GM12878 (cell line): ENCODE results near the gene TBCB.

Experiments used
- EP300 ChIP-seq, 2 experiments: fragments of 150-350 bp in 1 of 2; IDR thresholded peaks; 2 replicates each; pipeline ENCODE4 v1.6.1; 2011 to 2012; ENCODE audit warnings: low read depth in 2 of 2, low read length in 2 of 2, borderline replicate concordance in 1 of 2, improper control_type of control experiment in 1 of 2, inconsistent platforms in 1 of 2; ENCODE audit not compliant: control insufficient read depth in 1 of 2
- MYC ChIP-seq: IDR thresholded peaks from 2 replicates; pipeline ENCODE4 v1.6.1; 2011; ENCODE audit warnings: mild to moderate bottlenecking, low read length, moderate library complexity, inconsistent platforms; ENCODE audit not compliant: insufficient read depth, insufficient replicate concordance, insufficient read length, severe bottlenecking
- NRF1 ChIP-seq: conservative IDR thresholded peaks from 2 replicates; pipeline ENCODE4 v1.6.1; 2011; ENCODE audit warnings: mild to moderate bottlenecking, low read depth, low read length, improper control_type of control experiment
- POLR2A ChIP-seq: IDR thresholded peaks from 2 replicates; pipeline ENCODE4 v1.6.1; 2011; ENCODE audit warnings: low read depth, mild to moderate bottlenecking, low read length
- YY1 ChIP-seq: IDR thresholded peaks from 2 replicates; pipeline ENCODE4 v1.6.1; 2011; ENCODE audit warnings: low read depth, mild to moderate bottlenecking, low read length
- TF ChIP-seq, protein P1 (sequence below), 3 experiments: IDR thresholded peaks in 2 of 3; conservative IDR thresholded peaks in 1 of 3; 2 replicates each; pipeline ENCODE4 v1.5.1; 2011; ENCODE audit warnings: low read depth in 3 of 3, low read length in 3 of 3, mild to moderate bottlenecking in 3 of 3, control low read depth in 2 of 3, moderate library complexity in 2 of 3, inconsistent platforms in 1 of 3, mixed read lengths in 1 of 3; ENCODE audit not compliant: control insufficient read depth in 2 of 3, insufficient read depth in 1 of 3; ENCODE audit errors: extremely low read depth in 1 of 3
- TF ChIP-seq, protein P2 (sequence below): IDR thresholded peaks from 2 replicates; pipeline ENCODE4 v1.6.1; 2012; ENCODE audit warnings: mild to moderate bottlenecking, low read depth, low read length
- TF ChIP-seq, protein P3 (sequence below): IDR thresholded peaks from 2 replicates; pipeline ENCODE4 v1.6.1; 2012; ENCODE audit warnings: low read depth, low read length, improper control_type of control experiment

DNA sequence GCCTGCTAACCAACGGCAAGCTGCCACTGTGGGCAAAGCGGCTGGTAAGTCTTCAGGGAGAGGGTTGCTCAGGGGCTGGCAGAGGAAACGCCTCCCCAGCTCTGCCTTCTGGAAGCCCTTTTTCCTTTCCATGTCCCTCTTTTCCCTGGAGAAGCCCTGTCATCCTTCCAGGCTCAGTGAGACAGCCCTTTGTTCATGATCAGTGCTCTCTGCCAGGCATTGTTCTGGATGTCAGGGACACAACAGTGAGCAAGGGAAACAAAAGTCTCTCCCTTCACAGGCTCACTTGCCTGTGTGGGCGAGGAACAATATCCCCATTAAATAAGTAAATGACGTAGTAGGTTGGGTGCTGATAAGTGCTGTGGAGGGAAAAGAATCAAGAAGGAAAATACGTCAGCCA is 18.2 kb upstream of the TBCB start:
- TF ChIP-seq, protein P1, sequence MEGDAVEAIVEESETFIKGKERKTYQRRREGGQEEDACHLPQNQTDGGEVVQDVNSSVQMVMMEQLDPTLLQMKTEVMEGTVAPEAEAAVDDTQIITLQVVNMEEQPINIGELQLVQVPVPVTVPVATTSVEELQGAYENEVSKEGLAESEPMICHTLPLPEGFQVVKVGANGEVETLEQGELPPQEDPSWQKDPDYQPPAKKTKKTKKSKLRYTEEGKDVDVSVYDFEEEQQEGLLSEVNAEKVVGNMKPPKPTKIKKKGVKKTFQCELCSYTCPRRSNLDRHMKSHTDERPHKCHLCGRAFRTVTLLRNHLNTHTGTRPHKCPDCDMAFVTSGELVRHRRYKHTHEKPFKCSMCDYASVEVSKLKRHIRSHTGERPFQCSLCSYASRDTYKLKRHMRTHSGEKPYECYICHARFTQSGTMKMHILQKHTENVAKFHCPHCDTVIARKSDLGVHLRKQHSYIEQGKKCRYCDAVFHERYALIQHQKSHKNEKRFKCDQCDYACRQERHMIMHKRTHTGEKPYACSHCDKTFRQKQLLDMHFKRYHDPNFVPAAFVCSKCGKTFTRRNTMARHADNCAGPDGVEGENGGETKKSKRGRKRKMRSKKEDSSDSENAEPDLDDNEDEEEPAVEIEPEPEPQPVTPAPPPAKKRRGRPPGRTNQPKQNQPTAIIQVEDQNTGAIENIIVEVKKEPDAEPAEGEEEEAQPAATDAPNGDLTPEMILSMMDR (IDR thresholded peaks at IDR 0.05 in 2 of 3, conservative IDR thresholded peaks at IDR 0.05 in 1 of 3; ENCODE audit: control insufficient read depth in 2 of 3, extremely low read depth in 1 of 3, insufficient read depth in 1 of 3, low read depth in 3 of 3, low read length in 3 of 3): no peak
- no peak for TF ChIP-seq NRF1
- TF ChIP-seq, protein P2, sequence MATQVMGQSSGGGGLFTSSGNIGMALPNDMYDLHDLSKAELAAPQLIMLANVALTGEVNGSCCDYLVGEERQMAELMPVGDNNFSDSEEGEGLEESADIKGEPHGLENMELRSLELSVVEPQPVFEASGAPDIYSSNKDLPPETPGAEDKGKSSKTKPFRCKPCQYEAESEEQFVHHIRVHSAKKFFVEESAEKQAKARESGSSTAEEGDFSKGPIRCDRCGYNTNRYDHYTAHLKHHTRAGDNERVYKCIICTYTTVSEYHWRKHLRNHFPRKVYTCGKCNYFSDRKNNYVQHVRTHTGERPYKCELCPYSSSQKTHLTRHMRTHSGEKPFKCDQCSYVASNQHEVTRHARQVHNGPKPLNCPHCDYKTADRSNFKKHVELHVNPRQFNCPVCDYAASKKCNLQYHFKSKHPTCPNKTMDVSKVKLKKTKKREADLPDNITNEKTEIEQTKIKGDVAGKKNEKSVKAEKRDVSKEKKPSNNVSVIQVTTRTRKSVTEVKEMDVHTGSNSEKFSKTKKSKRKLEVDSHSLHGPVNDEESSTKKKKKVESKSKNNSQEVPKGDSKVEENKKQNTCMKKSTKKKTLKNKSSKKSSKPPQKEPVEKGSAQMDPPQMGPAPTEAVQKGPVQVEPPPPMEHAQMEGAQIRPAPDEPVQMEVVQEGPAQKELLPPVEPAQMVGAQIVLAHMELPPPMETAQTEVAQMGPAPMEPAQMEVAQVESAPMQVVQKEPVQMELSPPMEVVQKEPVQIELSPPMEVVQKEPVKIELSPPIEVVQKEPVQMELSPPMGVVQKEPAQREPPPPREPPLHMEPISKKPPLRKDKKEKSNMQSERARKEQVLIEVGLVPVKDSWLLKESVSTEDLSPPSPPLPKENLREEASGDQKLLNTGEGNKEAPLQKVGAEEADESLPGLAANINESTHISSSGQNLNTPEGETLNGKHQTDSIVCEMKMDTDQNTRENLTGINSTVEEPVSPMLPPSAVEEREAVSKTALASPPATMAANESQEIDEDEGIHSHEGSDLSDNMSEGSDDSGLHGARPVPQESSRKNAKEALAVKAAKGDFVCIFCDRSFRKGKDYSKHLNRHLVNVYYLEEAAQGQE: no peak
- no peak for TF ChIP-seq POLR2A
- TF ChIP-seq, protein P3, sequence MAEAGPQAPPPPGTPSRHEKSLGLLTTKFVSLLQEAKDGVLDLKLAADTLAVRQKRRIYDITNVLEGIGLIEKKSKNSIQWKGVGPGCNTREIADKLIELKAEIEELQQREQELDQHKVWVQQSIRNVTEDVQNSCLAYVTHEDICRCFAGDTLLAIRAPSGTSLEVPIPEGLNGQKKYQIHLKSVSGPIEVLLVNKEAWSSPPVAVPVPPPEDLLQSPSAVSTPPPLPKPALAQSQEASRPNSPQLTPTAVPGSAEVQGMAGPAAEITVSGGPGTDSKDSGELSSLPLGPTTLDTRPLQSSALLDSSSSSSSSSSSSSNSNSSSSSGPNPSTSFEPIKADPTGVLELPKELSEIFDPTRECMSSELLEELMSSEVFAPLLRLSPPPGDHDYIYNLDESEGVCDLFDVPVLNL: no peak
- no peak for TF ChIP-seq YY1
- no peak for TF ChIP-seq EP300 (IDR thresholded peaks at IDR 0.05; ENCODE audit: borderline replicate concordance in 1 of 2, control insufficient read depth in 1 of 2, low read depth in 2 of 2, low read length in 2 of 2)
- no peak for TF ChIP-seq MYC
